ENCODE data around the gene EFNB1.

DNA sequence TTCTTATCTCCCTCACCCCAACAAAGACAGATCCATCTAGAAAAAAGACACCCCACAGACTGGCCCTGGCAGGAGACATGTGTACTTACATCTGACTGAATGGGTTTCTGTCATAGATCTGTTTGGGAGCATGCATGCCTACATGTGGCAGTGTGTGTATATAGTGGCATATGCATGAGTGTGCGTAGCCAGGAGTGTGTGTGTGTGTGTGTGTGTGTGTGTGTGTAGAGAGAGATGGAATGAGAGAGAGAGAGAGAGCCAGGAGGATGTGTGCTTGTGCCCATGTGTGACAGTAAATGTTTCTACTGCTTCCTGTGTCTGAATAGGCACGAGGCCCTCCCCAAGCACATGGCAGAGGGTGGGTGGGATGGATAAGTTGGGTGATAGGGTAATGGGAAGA is 37.1 kb downstream of the EFNB1 start:
- TF ChIP-seq, protein P1, sequence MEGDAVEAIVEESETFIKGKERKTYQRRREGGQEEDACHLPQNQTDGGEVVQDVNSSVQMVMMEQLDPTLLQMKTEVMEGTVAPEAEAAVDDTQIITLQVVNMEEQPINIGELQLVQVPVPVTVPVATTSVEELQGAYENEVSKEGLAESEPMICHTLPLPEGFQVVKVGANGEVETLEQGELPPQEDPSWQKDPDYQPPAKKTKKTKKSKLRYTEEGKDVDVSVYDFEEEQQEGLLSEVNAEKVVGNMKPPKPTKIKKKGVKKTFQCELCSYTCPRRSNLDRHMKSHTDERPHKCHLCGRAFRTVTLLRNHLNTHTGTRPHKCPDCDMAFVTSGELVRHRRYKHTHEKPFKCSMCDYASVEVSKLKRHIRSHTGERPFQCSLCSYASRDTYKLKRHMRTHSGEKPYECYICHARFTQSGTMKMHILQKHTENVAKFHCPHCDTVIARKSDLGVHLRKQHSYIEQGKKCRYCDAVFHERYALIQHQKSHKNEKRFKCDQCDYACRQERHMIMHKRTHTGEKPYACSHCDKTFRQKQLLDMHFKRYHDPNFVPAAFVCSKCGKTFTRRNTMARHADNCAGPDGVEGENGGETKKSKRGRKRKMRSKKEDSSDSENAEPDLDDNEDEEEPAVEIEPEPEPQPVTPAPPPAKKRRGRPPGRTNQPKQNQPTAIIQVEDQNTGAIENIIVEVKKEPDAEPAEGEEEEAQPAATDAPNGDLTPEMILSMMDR (IDR thresholded peaks at IDR 0.05) = no peak
- TF ChIP-seq POLR2A (IDR thresholded peaks at IDR 0.05) = no peak
